OCI-LY3 (cell line): ENCODE measurements around the gene DHDDS.

Experiments
- EZH2phosphoT487 ChIP-seq: fragments of 200-600 bp; shearing (Covaris generic); IDR thresholded peaks from 2 replicates; pipeline ENCODE4 v1.6.1; 2018; ENCODE audit warnings: antibody characterized with exemption, mixed run types, low read depth
- TF ChIP-seq, protein P1 (sequence below): fragments of 200-600, 300-600 bp; sonication (generic); IDR thresholded peaks from 2 replicates; pipeline ENCODE4 v1.5.1; 2014; ENCODE audit warnings: antibody characterized with exemption, low read length, low read depth

DNA sequence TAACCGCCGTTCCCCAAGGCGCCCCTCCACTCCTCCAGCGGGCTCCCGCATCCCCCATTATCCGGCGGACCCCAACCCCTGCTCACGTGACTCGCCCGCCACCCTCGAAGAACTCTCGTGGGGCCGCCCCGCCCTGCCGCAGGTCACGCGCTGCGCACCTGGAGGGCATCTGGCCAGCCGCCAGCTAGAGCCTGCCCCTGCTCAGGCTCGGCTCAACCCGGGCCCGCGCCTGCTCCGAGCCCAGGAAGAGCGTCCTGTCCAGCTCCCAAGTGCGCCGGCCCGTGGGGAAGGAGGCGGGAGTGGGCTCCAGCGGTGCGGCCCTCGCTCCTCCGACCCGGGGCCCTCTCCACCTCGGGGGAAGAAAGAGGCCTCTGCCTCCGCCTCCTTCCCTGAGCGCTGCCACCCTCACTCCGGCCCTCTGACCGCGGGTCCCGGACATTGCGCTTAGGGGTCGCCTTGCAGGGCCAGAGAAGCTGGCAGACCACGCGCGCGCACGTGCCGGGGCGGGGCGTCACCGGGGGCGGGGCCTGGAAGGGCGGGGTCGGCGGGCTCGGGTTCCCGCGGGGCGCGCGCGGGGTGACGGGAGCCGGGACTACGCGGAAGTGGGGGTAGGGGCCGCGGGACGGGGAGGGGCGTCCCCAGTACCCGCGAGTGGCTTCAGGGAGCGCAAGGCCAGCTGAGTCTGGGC, 68.5 kb downstream of the DHDDS start:
- TF ChIP-seq, protein P1, sequence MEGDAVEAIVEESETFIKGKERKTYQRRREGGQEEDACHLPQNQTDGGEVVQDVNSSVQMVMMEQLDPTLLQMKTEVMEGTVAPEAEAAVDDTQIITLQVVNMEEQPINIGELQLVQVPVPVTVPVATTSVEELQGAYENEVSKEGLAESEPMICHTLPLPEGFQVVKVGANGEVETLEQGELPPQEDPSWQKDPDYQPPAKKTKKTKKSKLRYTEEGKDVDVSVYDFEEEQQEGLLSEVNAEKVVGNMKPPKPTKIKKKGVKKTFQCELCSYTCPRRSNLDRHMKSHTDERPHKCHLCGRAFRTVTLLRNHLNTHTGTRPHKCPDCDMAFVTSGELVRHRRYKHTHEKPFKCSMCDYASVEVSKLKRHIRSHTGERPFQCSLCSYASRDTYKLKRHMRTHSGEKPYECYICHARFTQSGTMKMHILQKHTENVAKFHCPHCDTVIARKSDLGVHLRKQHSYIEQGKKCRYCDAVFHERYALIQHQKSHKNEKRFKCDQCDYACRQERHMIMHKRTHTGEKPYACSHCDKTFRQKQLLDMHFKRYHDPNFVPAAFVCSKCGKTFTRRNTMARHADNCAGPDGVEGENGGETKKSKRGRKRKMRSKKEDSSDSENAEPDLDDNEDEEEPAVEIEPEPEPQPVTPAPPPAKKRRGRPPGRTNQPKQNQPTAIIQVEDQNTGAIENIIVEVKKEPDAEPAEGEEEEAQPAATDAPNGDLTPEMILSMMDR, result no peak
- TF ChIP-seq EZH2phosphoT487, result no peak
